EL (cell line): ENCODE data around the gene MRPS5.
A peak's percentile ranks its signal among the peaks of the same experiment; 100 is the strongest.
"Not testable (repeated sequence)": the region's sequence is repeated elsewhere in the genome, so short reads cannot be mapped to it uniquely, and the experiment has no call there.

ENCODE experiments used
- DNase-seq: peaks from one replicate; pipeline ENCODE4 v3.0.0-alpha.2; 2016

MRPS5 gene

GRCh38 chr2:95121407-95122196 lies at the start of gene MRPS5:
MRPS5 (minus strand) TSS chr2:95121808; CDS start chr2:95121791, 17 bp downstream.
- DNase-seq: peak; percentile 74

GRCh38 chr2:95166065-95166763 lies 44.6 kb upstream of the MRPS5 start:
- no peak for DNase-seq

GRCh38 chr2:95165371-95166064 lies 43.9 kb upstream of the MRPS5 start, which contains the start of gene ZNF2:
ZNF2 (plus strand) TSS chr2:95165809; CDS start chr2:95176227, 10,418 bp downstream.
- peak; percentile 98 for DNase-seq

GRCh38 chr2:95165030-95165370 lies 43.4 kb upstream of the MRPS5 start:
- DNase-seq: no peak

DNA sequence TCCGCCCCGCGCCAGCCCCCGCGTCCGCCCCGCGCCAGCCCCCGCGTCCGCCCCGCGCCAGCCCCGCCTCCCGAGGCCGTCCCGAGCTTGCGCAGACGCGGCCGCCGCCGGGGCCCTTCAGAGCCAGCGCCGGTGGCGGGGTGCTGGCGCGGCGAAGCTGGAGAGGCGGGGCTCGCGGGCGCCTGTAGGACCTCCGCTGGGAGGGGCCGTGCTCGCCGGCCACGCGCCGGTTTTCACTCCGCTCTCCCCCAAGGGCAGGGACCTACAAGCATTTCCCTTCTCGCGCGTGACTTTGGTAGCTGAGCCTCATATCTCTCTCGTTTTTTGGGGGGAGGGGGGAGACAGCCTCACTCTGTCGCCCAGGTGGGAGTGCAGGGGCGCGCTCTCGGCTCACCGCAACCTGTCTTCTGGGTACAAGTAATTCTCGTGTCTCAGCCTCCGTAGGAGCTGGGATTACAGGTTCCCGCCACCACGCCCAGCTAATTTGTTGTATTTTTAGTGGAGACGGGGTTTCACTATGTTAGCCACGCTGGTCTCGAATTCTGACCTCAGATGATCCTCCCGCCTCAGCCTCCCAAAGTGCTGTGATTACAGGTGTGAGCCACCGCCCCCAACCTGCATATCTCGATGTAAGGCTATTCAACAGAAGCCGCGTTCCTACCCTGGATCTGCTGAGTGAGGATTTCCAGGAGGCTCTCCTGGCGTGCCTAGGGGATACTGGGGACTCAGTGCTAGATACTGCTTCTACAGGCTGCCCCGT lies 38.3 kb upstream of the MRPS5 start, which contains the start of gene ZNF514:
ZNF514 (minus strand) TSS at position 159 of the 760 bp plus-strand sequence. CDS start 6,595 bp downstream, outside the sequence.
- DNase-seq: peak; percentile 75

GRCh38 chr2:95158891-95159619 lies 37.4 kb upstream of the MRPS5 start:
- peak; percentile 44 for DNase-seq

- DNase-seq: no peak
These were observed 36.8 kb upstream of the MRPS5 start for GRCh38 chr2:95158441-95158840.

DNA sequence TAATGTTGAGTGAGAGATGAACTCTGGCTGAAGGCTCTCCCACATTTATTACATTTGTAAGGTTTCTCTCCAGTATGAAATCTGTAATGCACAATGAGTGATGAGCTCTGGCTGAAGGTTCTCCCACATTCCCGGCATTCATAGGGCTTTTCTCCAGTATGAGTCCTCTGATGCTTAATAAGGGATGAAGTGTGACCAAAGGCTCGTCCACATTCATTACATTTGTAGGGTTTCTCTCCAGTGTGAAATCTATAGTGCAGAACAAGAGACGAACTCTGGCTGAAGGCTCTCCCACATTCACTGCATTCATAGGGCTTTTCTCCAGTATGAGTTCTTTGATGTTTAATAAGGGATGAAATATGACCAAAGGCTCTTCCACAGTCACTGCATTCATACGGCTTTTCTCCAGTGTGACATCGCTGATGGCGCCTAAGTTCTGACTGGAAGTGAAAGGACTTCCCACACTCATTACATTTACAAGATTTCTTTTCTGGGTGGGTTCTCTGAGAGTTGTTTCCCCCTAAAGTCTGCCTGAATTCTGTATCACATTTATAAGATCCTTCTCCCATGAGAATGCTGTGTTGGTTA lies 27.9 kb upstream of the MRPS5 start:
- DNase-seq: no peak

GRCh38 chr2:95143838-95144237 lies 22.2 kb upstream of the MRPS5 start:
- DNase-seq: no peak

GRCh38 chr2:95138702-95139101 lies 17.1 kb upstream of the MRPS5 start:
- no peak for DNase-seq

- no peak for DNase-seq
These were observed 566 bp upstream of the MRPS5 start for GRCh38 chr2:95122197-95122551.

DNA sequence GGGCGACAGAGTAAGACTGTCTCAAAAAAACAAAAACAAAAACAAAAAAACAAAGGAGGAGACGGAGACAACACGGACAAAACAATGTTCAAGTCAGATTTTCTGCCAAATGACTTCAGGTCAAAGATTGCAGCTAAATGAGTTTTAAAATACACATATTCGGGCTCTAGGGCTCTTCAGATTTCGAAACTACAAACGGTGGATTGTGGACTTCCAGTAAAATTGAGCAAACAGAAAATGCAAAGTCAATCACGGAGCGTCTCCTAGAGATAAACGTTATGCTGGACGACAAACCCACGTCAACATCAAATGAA lies 558 bp downstream of the MRPS5 start:
- no peak for DNase-seq

GRCh38 chr2:95115418-95115817 lies 6.2 kb downstream of the MRPS5 start:
- peak; percentile 56 for DNase-seq

DNA sequence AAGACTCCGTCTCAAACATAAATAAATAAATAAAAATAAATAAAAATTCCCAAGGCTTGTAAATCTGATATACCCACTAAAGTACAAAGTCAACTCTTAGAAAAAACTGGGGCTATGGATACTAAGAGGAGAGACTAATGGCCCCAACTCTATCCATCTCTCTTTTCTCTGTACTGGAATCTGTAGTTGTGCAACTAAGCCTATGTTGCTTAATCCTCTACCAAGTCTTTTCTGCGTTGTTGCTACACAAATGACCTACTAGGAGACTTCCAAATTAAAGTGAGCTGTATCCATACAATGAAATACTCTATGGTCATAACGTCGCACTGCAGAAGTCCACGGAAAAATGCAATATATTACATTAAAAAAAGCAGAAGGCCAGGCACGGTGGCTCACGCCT lies 8.1 kb downstream of the MRPS5 start:
- no peak for DNase-seq

DNA sequence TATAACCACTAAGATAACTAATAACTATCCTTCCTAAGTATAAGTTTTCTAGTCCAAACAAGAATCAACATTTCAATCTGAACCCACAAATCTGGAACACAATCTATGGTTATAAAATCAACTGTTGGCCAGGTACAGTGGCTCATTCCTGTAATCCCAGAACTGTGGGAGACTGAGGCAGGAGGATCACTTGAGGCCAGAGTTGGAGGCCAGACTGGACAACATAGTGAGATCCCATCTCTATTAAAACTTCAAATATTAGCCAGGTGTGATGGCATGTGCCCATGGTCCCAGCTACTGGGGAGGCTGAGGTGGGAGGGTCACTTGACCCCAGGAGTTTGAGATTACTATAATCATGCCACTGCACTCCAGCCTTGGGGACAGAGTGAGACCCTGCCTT lies 11.2 kb downstream of the MRPS5 start:
- DNase-seq: no peak

GRCh38 chr2:95109260-95109659 lies 12.3 kb downstream of the MRPS5 start:
- no peak for DNase-seq

- no peak for DNase-seq
These were observed 15.5 kb downstream of the MRPS5 start for GRCh38 chr2:95106081-95106480.

GRCh38 chr2:95104606-95105005 lies 17.0 kb downstream of the MRPS5 start:
- no peak for DNase-seq

GRCh38 chr2:95099910-95100309 lies 21.7 kb downstream of the MRPS5 start:
- no peak for DNase-seq

- not testable (repeated sequence) for DNase-seq
These were observed 23.3 kb downstream of the MRPS5 start for GRCh38 chr2:95098273-95098672.

DNA sequence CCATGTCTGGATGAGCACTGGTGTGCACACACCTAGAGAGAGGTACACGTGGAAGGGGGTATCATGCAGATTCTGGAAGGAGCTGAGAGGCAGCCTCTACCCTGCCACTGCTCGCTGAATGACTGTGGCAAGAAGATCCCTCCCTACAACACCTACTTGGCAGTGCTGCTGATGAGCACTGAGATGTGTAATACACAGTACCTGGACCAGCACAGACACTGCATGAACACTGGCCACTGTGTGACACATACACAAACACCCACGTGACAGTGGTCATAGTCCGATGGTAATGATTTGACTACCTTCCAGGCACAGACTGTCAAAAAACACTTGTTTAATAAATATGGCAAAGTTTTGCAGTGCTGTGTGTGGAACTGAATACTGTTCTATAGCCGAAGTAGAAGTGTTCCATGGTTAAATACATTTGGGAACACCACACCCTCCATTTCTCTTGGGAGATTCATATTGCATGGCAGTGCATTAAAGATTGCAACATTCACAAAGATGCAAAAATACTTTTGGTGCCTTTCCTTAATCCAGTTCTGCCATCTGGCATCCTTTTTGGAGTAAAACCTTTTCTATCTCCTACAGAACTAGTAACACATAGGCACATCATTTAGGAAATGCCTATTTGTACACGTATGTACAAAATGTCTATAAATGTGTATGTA lies 29.6 kb downstream of the MRPS5 start:
- no peak for DNase-seq
